Measurements from ENCODE around the gene ARHGAP42. TPM values are rescaled to one million over a fixed set of nuclear protein-coding genes. Genes with fewer than 3 reads are reported as not detected.

Gene ARHGAP42
- polyA plus RNA-seq, 3 donors: 0.13 TPM; not detected in 2

DNA sequence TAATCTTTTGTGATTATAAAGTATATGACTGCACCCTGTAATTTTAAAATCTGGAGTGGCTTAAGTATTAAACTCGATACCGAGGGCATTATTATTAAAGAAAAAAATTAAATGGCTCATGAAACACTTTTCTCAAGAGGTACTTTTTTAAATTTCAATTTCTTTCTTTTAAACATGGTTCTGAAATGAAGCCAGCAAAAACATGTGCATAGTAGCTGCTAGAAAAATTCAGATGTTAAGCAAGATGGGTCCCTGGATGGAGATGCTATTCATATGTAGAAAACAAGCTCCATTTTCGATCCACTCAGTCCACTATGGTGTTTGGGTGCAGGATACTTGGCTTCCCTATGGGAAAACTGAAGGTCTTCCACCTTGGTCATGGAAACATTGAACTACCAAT is 253.0 kb downstream of the ARHGAP42 start:
- Histone ChIP-seq H4K20me1 (ENCODE audit: insufficient read depth, low read length) (no peaks in the 10 kb centered on the region), H3K27me3 (ENCODE audit: control insufficient read depth in 2 of 2, insufficient read depth in 2 of 2, low read length in 2 of 2) (no peaks in the 10 kb centered on the region), H3K4me2 (replicated peaks; ENCODE audit: extremely low read depth, low read length, poor library complexity, severe bottlenecking) (no peak overlapping the region), H3K9me3 (replicated peaks in 1 of 2; ENCODE audit: control insufficient read depth in 1 of 2, insufficient read depth in 1 of 2, low read length in 2 of 2) (no peaks in the 10 kb centered on the region), H3K36me3 (replicated peaks in 1 of 2; ENCODE audit: control insufficient read depth in 1 of 2, insufficient read depth in 2 of 2, low read length in 2 of 2) (no peaks in the 10 kb centered on the region), H3K27ac (ENCODE audit: low read depth in 1 of 2, low read length in 2 of 2) (no peak overlapping the region), H2AFZ (ENCODE audit: insufficient read depth, low read depth, low read length, poor library complexity, severe bottlenecking) (no peak overlapping the region), H3K4me1 (ENCODE audit: control insufficient read depth in 1 of 2, insufficient read depth in 2 of 2, low read length in 2 of 2) (no peaks in the 10 kb centered on the region), H3K79me2 (ENCODE audit: insufficient read depth, low read length) (no peaks in the 10 kb centered on the region), H3K9ac (ENCODE audit: insufficient read depth, low read length, poor library complexity, severe bottlenecking) (no peak overlapping the region), H3K4me3 (replicated peaks in 1 of 3; ENCODE audit: low read depth in 2 of 3, low read length in 3 of 3) (no peak overlapping the region)
- TF ChIP-seq, protein P1, sequence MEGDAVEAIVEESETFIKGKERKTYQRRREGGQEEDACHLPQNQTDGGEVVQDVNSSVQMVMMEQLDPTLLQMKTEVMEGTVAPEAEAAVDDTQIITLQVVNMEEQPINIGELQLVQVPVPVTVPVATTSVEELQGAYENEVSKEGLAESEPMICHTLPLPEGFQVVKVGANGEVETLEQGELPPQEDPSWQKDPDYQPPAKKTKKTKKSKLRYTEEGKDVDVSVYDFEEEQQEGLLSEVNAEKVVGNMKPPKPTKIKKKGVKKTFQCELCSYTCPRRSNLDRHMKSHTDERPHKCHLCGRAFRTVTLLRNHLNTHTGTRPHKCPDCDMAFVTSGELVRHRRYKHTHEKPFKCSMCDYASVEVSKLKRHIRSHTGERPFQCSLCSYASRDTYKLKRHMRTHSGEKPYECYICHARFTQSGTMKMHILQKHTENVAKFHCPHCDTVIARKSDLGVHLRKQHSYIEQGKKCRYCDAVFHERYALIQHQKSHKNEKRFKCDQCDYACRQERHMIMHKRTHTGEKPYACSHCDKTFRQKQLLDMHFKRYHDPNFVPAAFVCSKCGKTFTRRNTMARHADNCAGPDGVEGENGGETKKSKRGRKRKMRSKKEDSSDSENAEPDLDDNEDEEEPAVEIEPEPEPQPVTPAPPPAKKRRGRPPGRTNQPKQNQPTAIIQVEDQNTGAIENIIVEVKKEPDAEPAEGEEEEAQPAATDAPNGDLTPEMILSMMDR (IDR thresholded peaks at IDR 0.05): no peak
- no CpG with 5 or more reads among the region's 3 CpGs for WGBS (ENCODE audit: insufficient coverage)
- no peak overlapping the region for H3K27ac Mint-ChIP-seq
- H3K36me3 Mint-ChIP-seq: no peaks in the 10 kb centered on the region
- no peak overlapping the region for H3K4me3 Mint-ChIP-seq
- no peaks in the 10 kb centered on the region for H3K27me3 Mint-ChIP-seq (ENCODE audit: low read depth in 3 of 3)
- no peak for DNase-seq
- intact Hi-C loops (cut with micrococcal nuclease): no loop called here
- H3K4me1 Mint-ChIP-seq: no peaks in the 10 kb centered on the region
- H3K9me3 Mint-ChIP-seq: no peaks in the 10 kb centered on the region

DNA sequence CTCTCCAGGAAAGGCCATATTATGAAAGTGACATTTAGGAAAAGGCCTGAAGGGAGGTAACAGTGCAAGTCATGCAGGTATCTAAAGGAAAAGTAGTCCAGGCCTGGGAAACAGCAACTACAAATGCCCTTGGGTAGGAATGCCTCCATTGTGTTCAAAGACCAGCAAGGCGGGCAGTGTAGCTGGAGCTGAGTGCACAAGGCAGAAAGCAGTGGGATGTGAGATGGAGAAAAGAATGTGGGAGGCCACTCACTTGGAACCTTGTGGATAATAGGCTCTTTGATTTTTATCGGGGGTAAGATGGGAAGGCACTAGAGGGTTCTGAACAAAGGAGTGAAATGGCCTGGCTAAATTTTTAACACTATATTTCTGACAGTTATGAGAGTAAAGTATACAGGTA is 253.9 kb downstream of the ARHGAP42 start:
- H3K27ac ChIP-seq (ENCODE audit: low read depth in 1 of 2, low read length in 2 of 2): no peak overlapping the region
- H3K27me3 ChIP-seq (ENCODE audit: control insufficient read depth in 2 of 2, insufficient read depth in 2 of 2, low read length in 2 of 2): no peaks in the 10 kb centered on the region
- Mint-ChIP-seq H3K9me3 (no peaks in the 10 kb centered on the region), H3K4me3 (no peak overlapping the region), H3K27ac (peak overlapping the region in 1 of 7 donors; percentile 10), H3K4me1 (no peaks in the 10 kb centered on the region), H3K27me3 (ENCODE audit: low read depth in 3 of 3) (no peaks in the 10 kb centered on the region), H3K36me3 (no peaks in the 10 kb centered on the region)
- 82% methylated on average over 1 of the region's 2 CpGs for WGBS (ENCODE audit: insufficient coverage)
- H2AFZ ChIP-seq (ENCODE audit: insufficient read depth, low read depth, low read length, poor library complexity, severe bottlenecking): no peak overlapping the region
- H3K36me3 ChIP-seq (replicated peaks in 1 of 2; ENCODE audit: control insufficient read depth in 1 of 2, insufficient read depth in 2 of 2, low read length in 2 of 2): no peaks in the 10 kb centered on the region
- H3K4me1 ChIP-seq (ENCODE audit: control insufficient read depth in 1 of 2, insufficient read depth in 2 of 2, low read length in 2 of 2): no peaks in the 10 kb centered on the region
- no peak overlapping the region for H3K4me3 ChIP-seq (replicated peaks in 1 of 3; ENCODE audit: low read depth in 2 of 3, low read length in 3 of 3)
- DNase-seq: no peak
- H3K9ac ChIP-seq (ENCODE audit: insufficient read depth, low read length, poor library complexity, severe bottlenecking): no peak overlapping the region
- H3K79me2 ChIP-seq (ENCODE audit: insufficient read depth, low read length): no peaks in the 10 kb centered on the region
- no peaks in the 10 kb centered on the region for H4K20me1 ChIP-seq (ENCODE audit: insufficient read depth, low read length)
- H3K4me2 ChIP-seq (replicated peaks; ENCODE audit: extremely low read depth, low read length, poor library complexity, severe bottlenecking): no peak overlapping the region
- TF ChIP-seq, protein P1 (IDR thresholded peaks at IDR 0.05): no peak
- intact Hi-C loops (cut with micrococcal nuclease): no loop called here
- H3K9me3 ChIP-seq (replicated peaks in 1 of 2; ENCODE audit: control insufficient read depth in 1 of 2, insufficient read depth in 1 of 2, low read length in 2 of 2): no peaks in the 10 kb centered on the region

All from CD14-positive monocyte (primary cell).